CD4-positive, alpha-beta T cell (primary cell): ENCODE measurements around the gene FUBP1. TPM values are rescaled to one million over a fixed set of nuclear protein-coding genes. Genes with fewer than 3 reads are reported as not detected.

Source experiments
- ATAC-seq: fragments of 200-7000 bp; cut with Tn5 transposase; one replicate; pipeline ENCODE4 v1.10.0; 2022; ENCODE audit warnings: mild to moderate bottlenecking; ENCODE audit not compliant: poor library complexity
- CTCF ChIA-PET: fragments of 350-600 bp; sonication (Branson Sonifier 250); formaldehyde crosslinking; loops from one replicate; lab custom pipeline; 2021; ENCODE audit warnings: antibody characterized with exemption, inconsistent platforms; lab: Charles Lee
- POLR2A ChIA-PET: fragments of 350-600 bp; sonication (Branson Sonifier 250); formaldehyde crosslinking; loops from one replicate; lab custom pipeline; 2021; ENCODE audit warnings: antibody characterized with exemption, inconsistent platforms; lab: Charles Lee
- DNase-seq, 14 experiments: peaks; one replicate each; pipeline ENCODE4 v3.0.0-alpha.2; 2013 to 2020; ENCODE audit warnings: mixed read lengths in 2 of 14
- H3K27ac ChIP-seq, 2 donors: one replicate each; pipeline versions ENCODE4 v1.5.1 to v1.7.0; 2013; ENCODE audit warnings: low read length in 2 of 2, low read depth in 1 of 2, mild to moderate bottlenecking in 1 of 2
- H3K27me3 ChIP-seq, 2 experiments: 1 replicate in 1 of 2; 2 replicates in 1 of 2; pipeline versions ENCODE4 v1.6.1 to v1.7.0; 2013; ENCODE audit warnings: low read length in 2 of 2, control low read depth in 1 of 2, mild to moderate bottlenecking in 1 of 2, moderate library complexity in 1 of 2; ENCODE audit not compliant: insufficient read depth in 2 of 2, control insufficient read depth in 1 of 2
- H3K36me3 ChIP-seq: one replicate; pipeline ENCODE4 v1.6.1; 2013; ENCODE audit warnings: low read length, control low read depth; ENCODE audit not compliant: insufficient read depth
- H3K4me1 ChIP-seq: one replicate; pipeline ENCODE4 v1.6.1; 2013; ENCODE audit warnings: low read length, control low read depth; ENCODE audit not compliant: insufficient read depth
- H3K4me3 ChIP-seq: one replicate; pipeline ENCODE4 v1.5.1; 2013; ENCODE audit warnings: mild to moderate bottlenecking, low read length, moderate library complexity
- H3K9me3 ChIP-seq, 2 experiments: 1 replicate in 1 of 2; 2 replicates in 1 of 2; pipeline versions ENCODE4 v1.6.1 to v1.7.0; 2013; ENCODE audit warnings: low read length in 2 of 2, mild to moderate bottlenecking in 2 of 2, control low read depth in 1 of 2, moderate library complexity in 1 of 2; ENCODE audit not compliant: control insufficient read depth in 1 of 2, insufficient read depth in 1 of 2
- H3K27ac Mint-ChIP-seq: one replicate; pipeline ENCODE4 v1.8.0; 2020; ENCODE audit warnings: mixed read lengths
- H3K27me3 Mint-ChIP-seq: one replicate; pipeline ENCODE4 v1.8.0; 2021; ENCODE audit warnings: mixed read lengths
- H3K36me3 Mint-ChIP-seq: one replicate; pipeline ENCODE4 v1.8.0; 2021; ENCODE audit warnings: low read depth, mixed read lengths
- H3K4me1 Mint-ChIP-seq: one replicate; pipeline ENCODE4 v1.8.0; 2021; ENCODE audit warnings: low read depth, mixed read lengths
- H3K4me3 Mint-ChIP-seq: one replicate; pipeline ENCODE4 v1.8.0; 2020; ENCODE audit warnings: mild to moderate bottlenecking, mixed read lengths
- H3K9me3 Mint-ChIP-seq: one replicate; pipeline ENCODE4 v1.8.0; 2020; ENCODE audit warnings: mixed read lengths
- intact Hi-C, 2 experiments: fragments of 100-400 bp; cut with DNase I in 1 of 2; cut with micrococcal nuclease in 1 of 2; formaldehyde crosslinking; loops; one replicate each; pipeline versions ENCODE4 v1.15.1 to v1.9.0; 2023 to 2025; cut with DNase I, micrococcal nuclease
- total RNA-seq, 174 experiments: library from RNA in 2 of 174; stranded (reverse) in 2 of 174; gene quantifications; one replicate each; pipeline ENCODE4 v1.2.3 and lab custom pipeline; 2021 to 2026
- TF ChIP-seq, protein P1 (sequence below): fragments of 200-600 bp; IDR thresholded peaks from one replicate; pipeline ENCODE4 v1.8.0; 2022; ENCODE audit warnings: antibody characterized with exemption, mild to moderate bottlenecking

The FUBP1 gene
- total RNA-seq, 2 experiments from 2014 or later: 196 to 202 TPM

- Mint-ChIP-seq H3K4me3 (no peak overlapping the region), H3K36me3 (peaks cover 11% of the 10 kb centered on the region), H3K9me3 (no peaks in the 10 kb centered on the region), H3K27ac (no peak overlapping the region), H3K4me1 (no peaks in the 10 kb centered on the region), H3K27me3 (no peaks in the 10 kb centered on the region)
- Histone ChIP-seq H3K4me1 (no peaks in the 10 kb centered on the region), H3K27me3 (no peaks in the 10 kb centered on the region), H3K4me3 (no peak overlapping the region), H3K36me3 (no peaks in the 10 kb centered on the region), H3K9me3 (no peaks in the 10 kb centered on the region), H3K27ac (no peak overlapping the region)
- ATAC-seq (no peak), DNase-seq (no peak)
- TF ChIP-seq, protein P1, sequence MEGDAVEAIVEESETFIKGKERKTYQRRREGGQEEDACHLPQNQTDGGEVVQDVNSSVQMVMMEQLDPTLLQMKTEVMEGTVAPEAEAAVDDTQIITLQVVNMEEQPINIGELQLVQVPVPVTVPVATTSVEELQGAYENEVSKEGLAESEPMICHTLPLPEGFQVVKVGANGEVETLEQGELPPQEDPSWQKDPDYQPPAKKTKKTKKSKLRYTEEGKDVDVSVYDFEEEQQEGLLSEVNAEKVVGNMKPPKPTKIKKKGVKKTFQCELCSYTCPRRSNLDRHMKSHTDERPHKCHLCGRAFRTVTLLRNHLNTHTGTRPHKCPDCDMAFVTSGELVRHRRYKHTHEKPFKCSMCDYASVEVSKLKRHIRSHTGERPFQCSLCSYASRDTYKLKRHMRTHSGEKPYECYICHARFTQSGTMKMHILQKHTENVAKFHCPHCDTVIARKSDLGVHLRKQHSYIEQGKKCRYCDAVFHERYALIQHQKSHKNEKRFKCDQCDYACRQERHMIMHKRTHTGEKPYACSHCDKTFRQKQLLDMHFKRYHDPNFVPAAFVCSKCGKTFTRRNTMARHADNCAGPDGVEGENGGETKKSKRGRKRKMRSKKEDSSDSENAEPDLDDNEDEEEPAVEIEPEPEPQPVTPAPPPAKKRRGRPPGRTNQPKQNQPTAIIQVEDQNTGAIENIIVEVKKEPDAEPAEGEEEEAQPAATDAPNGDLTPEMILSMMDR: no peak
- CTCF ChIA-PET: interaction anchor here (0.7 kb wide), 1 partner anchor 16 kb away, joined by 3 read pairs; no protein-coding TSS in a partner anchor
- POLR2A ChIA-PET: interaction anchor here (3.6 kb wide), 1 partner anchor 8 kb away, joined by 19 read pairs; the partner anchor contains the start of gene DNAJB4
- intact Hi-C loops: no loop called here
Measured at GRCh38 chr1:77996734-77997133, 17.9 kb upstream of the FUBP1 start.

GRCh38 chr1:77994117-77994705 lies 15.3 kb upstream of the FUBP1 start:
- H3K4me3 Mint-ChIP-seq: no peak overlapping the region
- H3K27ac Mint-ChIP-seq: no peak overlapping the region
- intact Hi-C loops: no loop called here
- Histone ChIP-seq H3K4me1 (no peaks in the 10 kb centered on the region), H3K4me3 (no peak overlapping the region), H3K27me3 (no peaks in the 10 kb centered on the region), H3K36me3 (no peaks in the 10 kb centered on the region), H3K27ac (no peak overlapping the region), H3K9me3 (no peaks in the 10 kb centered on the region)
- ATAC-seq (no peak), DNase-seq (no peak)
- TF ChIP-seq, protein P1: no peak
- peaks cover 15% of the 10 kb centered on the region for H3K36me3 Mint-ChIP-seq
- peaks cover 5% of the 10 kb centered on the region for H3K4me1 Mint-ChIP-seq
- ChIA-PET POLR2A (interaction anchor here (1.0 to 3.6 kb wide), 3 partner anchors 11 to 16 kb away, joined by 3 to 19 read pairs (median 9); partner anchors contain the start of genes DNAJB4 and FUBP1), CTCF (interaction anchor here (0.7 kb wide), 1 partner anchor 26 kb away, joined by 3 read pairs; no protein-coding TSS in a partner anchor)
- no peaks in the 10 kb centered on the region for H3K9me3 Mint-ChIP-seq
- no peaks in the 10 kb centered on the region for H3K27me3 Mint-ChIP-seq

GRCh38 chr1:77991638-77992037 lies 12.8 kb upstream of the FUBP1 start:
- TF ChIP-seq, protein P1: no peak
- Mint-ChIP-seq H3K27ac (no peak overlapping the region), H3K4me1 (peaks cover 24% of the 10 kb centered on the region), H3K36me3 (peaks cover 15% of the 10 kb centered on the region), H3K4me3 (no peak overlapping the region), H3K9me3 (no peaks in the 10 kb centered on the region), H3K27me3 (no peaks in the 10 kb centered on the region)
- CTCF ChIA-PET: interaction anchor here (1.0 to 1.2 kb wide), 2 partner anchors 11 to 13 kb away, joined by 3 read pairs; no protein-coding TSS in a partner anchor
- DNase-seq (no peak), ATAC-seq (no peak)
- Histone ChIP-seq H3K4me3 (no peak overlapping the region), H3K27ac (no peak overlapping the region), H3K9me3 (no peaks in the 10 kb centered on the region), H3K27me3 (no peaks in the 10 kb centered on the region), H3K4me1 (no peaks in the 10 kb centered on the region), H3K36me3 (no peaks in the 10 kb centered on the region)
- intact Hi-C loops: no loop called here
- POLR2A ChIA-PET: interaction anchor here (0.6 to 1.5 kb wide), 2 partner anchors 11 to 234 kb away, joined by 4 to 7 read pairs; no protein-coding TSS in a partner anchor
